Endothelial cell of umbilical vein (primary cell): ENCODE results near the gene COL23A1. TPM values are rescaled to one million over a fixed set of nuclear protein-coding genes. Genes with fewer than 3 reads are reported as not detected.

ENCODE experiments used
- BruUV-seq: library from RNA; stranded (reverse); fragments of 400-500 nt; replicated peaks from 2 replicates; lab custom pipeline; 2021; lab: Mats Ljungman, UMichigan
- CTCF ChIA-PET: fragments of 300-600, 350-600 bp; sonication (Branson Sonifier 250); formaldehyde crosslinking; loops from one replicate; lab custom pipeline; 2021; ENCODE audit warnings: antibody characterized with exemption, inconsistent platforms; lab: Charles Lee
- POLR2A ChIA-PET: fragments of 300-600, 350-600 bp; sonication (Branson Sonifier 250); formaldehyde crosslinking; loops from one replicate; lab custom pipeline; 2021; ENCODE audit warnings: antibody characterized with exemption, inconsistent platforms; lab: Charles Lee
- DNase-seq: peaks from one replicate; pipeline ENCODE4 v3.0.0-alpha.2; 2011; ENCODE audit warnings: low read depth, low spot score
- FAIRE-seq: peaks from 2 replicates; lab custom pipeline; 2011; peaks lifted over from hg19 to GRCh38; lab: Jason Lieb, UNC
- H2AFZ ChIP-seq: 2 replicates; pipeline ENCODE4 v1.6.0; 2012; ENCODE audit warnings: low read depth, low read length, control low read depth, inconsistent platforms
- H3K27ac ChIP-seq: 2 replicates; pipeline ENCODE4 v1.5.1; 2011; ENCODE audit warnings: low read depth, mild to moderate bottlenecking, control low read depth, low read length, moderate library complexity; ENCODE audit not compliant: insufficient read depth
- H3K27me3 ChIP-seq, 2 experiments: 2 replicates each; pipeline versions ENCODE4 v1.6.0 to v1.6.1; 2011; ENCODE audit warnings: low read length in 2 of 2, mixed read lengths in 1 of 2; ENCODE audit not compliant: control insufficient read depth in 2 of 2, insufficient read depth in 2 of 2
- H3K36me3 ChIP-seq, 2 experiments: 2 replicates in 1 of 2; 3 replicates in 1 of 2; pipeline ENCODE4 v1.5.1; 2011; ENCODE audit warnings: low read length in 2 of 2, mild to moderate bottlenecking in 1 of 2, moderate library complexity in 1 of 2; ENCODE audit not compliant: control insufficient read depth in 2 of 2, insufficient read depth in 2 of 2; ENCODE audit errors: extremely low read depth in 1 of 2
- H3K4me1 ChIP-seq: 3 replicates; pipeline ENCODE4 v1.5.1; 2011; ENCODE audit warnings: mild to moderate bottlenecking, low read length; ENCODE audit not compliant: control insufficient read depth, insufficient read depth; ENCODE audit errors: extremely low read depth
- H3K4me2 ChIP-seq: 2 replicates; pipeline ENCODE4 v1.6.1; 2011; ENCODE audit warnings: low read length, control low read depth, mixed read lengths; ENCODE audit not compliant: insufficient read depth
- H3K4me3 ChIP-seq, 3 experiments: fragments of 200-600 bp in 1 of 3; sonication (generic), shearing (Covaris generic) in 1 of 3; replicated peaks in 1 of 3; 2 replicates each; pipeline ENCODE4 v1.5.1; 2011 to 2016; ENCODE audit warnings: control low read depth in 3 of 3, low read length in 3 of 3, mild to moderate bottlenecking in 2 of 3, inconsistent platforms in 1 of 3, low read depth in 1 of 3, moderate library complexity in 1 of 3; ENCODE audit not compliant: insufficient read depth in 1 of 3
- H3K79me2 ChIP-seq: 2 replicates; pipeline ENCODE4 v1.6.0; 2012; ENCODE audit warnings: low read length, inconsistent platforms; ENCODE audit not compliant: control insufficient read depth, insufficient read depth
- H3K9ac ChIP-seq: replicated peaks from 2 replicates; pipeline ENCODE3; 2011; ENCODE audit warnings: low read length, control low read depth; ENCODE audit not compliant: insufficient read depth; ENCODE audit errors: extremely low read depth
- H3K9me1 ChIP-seq: replicated peaks from 3 replicates; pipeline ENCODE4 v1.6.0; 2011; ENCODE audit warnings: mild to moderate bottlenecking, low read length; ENCODE audit not compliant: control insufficient read depth, insufficient read depth; ENCODE audit errors: extremely low read depth
- H3K9me3 ChIP-seq: replicated peaks from 2 replicates; pipeline ENCODE4 v1.5.1; 2012; ENCODE audit warnings: low read length, inconsistent platforms; ENCODE audit not compliant: control insufficient read depth, insufficient read depth
- H4K20me1 ChIP-seq: replicated peaks from 2 replicates; pipeline ENCODE3; 2011; ENCODE audit warnings: mild to moderate bottlenecking, low read length; ENCODE audit not compliant: control insufficient read depth, insufficient read depth; ENCODE audit errors: extremely low read depth
- EZH2 ChIP-seq: IDR thresholded peaks from 2 replicates; pipeline ENCODE4 v1.6.1; 2012; ENCODE audit warnings: borderline replicate concordance, low read depth, mild to moderate bottlenecking, moderate library complexity, low read length, inconsistent platforms; ENCODE audit not compliant: severe bottlenecking
- FOS ChIP-seq: IDR thresholded peaks from 2 replicates; pipeline ENCODE4 v1.6.1; 2011; ENCODE audit warnings: mild to moderate bottlenecking, low read length, moderate library complexity, borderline replicate concordance; ENCODE audit not compliant: insufficient read depth
- JUN ChIP-seq: IDR thresholded peaks from 2 replicates; pipeline ENCODE4 v1.6.1; 2011; ENCODE audit warnings: borderline replicate concordance, low read depth; ENCODE audit not compliant: insufficient read length, insufficient read depth
- dilution Hi-C: fragments of 300-500 bp; cut with MboI; formaldehyde crosslinking; loops from one replicate; pipeline ENCODE4 v1.15.0; 2019; ENCODE audit warnings: low sequenced_read_pairs; ENCODE audit not compliant: extremely low pct_ligation_motif_present
- intact Hi-C: fragments of 100-400 bp; cut with micrococcal nuclease; formaldehyde crosslinking; loops from one replicate; pipeline ENCODE4 v1.10.0; 2022
- polyA plus RNA-seq, 4 experiments: library from polyadenylated mRNA; depleted of rRNA in 3 of 4; stranded (reverse) in 3 of 4; unstranded in 1 of 4; fragments of >200 nt; gene quantifications; 2 replicates each; pipeline versions ENCODE4 v1.2.1 to v1.2.3, GENCODE V29; 2011 to 2012; ENCODE audit warnings: missing spikeins in 1 of 4
- total RNA-seq: library from RNA; stranded (reverse); gene quantifications from 2 replicates; pipeline ENCODE4 v1.2.3, GENCODE V29; 2021

The COL23A1 gene
- total and polyA plus RNA-seq, 2 donors (not counting 3 experiments of a cell fraction or from before 2014, with no cell fraction given), result not detected

GRCh38 chr5:178403956-178404600 is 186.1 kb downstream of the COL23A1 start:
- Histone ChIP-seq H3K9me1 (no peaks in the 10 kb centered on the region), H3K27ac (no peak overlapping the region), H3K27me3 (no peaks in the 10 kb centered on the region), H3K79me2 (no peaks in the 10 kb centered on the region), H3K9me3 (no peaks in the 10 kb centered on the region), H3K4me1 (no peaks in the 10 kb centered on the region), H3K4me2 (no peak overlapping the region), H2AFZ (no peak overlapping the region), H4K20me1 (no peaks in the 10 kb centered on the region), H3K4me3 (no peak overlapping the region), H3K9ac (no peak overlapping the region), H3K36me3 (no peaks in the 10 kb centered on the region)
- DNase-seq (no peak), FAIRE-seq (no peak)
- CTCF ChIA-PET, result no interaction called here
- POLR2A ChIA-PET, result no interaction called here
- TF ChIP-seq JUN, result no peak
- BruUV-seq, result no TSS peak
- intact Hi-C loops (no loop called here), dilution Hi-C loops (no loop called here)

GRCh38 chr5:178403351-178403750 is 186.8 kb downstream of the COL23A1 start:
- FAIRE-seq (no peak), DNase-seq (no peak)
- Histone ChIP-seq H3K4me3 (no peak overlapping the region), H3K9me1 (no peaks in the 10 kb centered on the region), H3K4me2 (no peak overlapping the region), H3K9ac (no peak overlapping the region), H4K20me1 (no peaks in the 10 kb centered on the region), H3K27ac (no peak overlapping the region), H3K36me3 (no peaks in the 10 kb centered on the region), H3K79me2 (no peaks in the 10 kb centered on the region), H3K27me3 (no peaks in the 10 kb centered on the region), H3K9me3 (no peaks in the 10 kb centered on the region), H3K4me1 (no peaks in the 10 kb centered on the region), H2AFZ (no peak overlapping the region)
- ChIA-PET POLR2A (no interaction called here), CTCF (no interaction called here)
- no TSS peak for BruUV-seq
- dilution Hi-C loops, result no loop called here
- intact Hi-C loops, result no loop called here
- TF ChIP-seq EZH2 (no peak), FOS (no peak)
